Left renal pelvis (tissue), 4 donors: Measurements from ENCODE around the gene CACNA2D2. TPM values are rescaled to one million over a fixed set of nuclear protein-coding genes. Genes with fewer than 3 reads are reported as not detected.

ENCODE experiments used
- DNase-seq, 4 donors: peaks; one replicate each; pipeline ENCODE4 v3.0.0-alpha.2; 2013; ENCODE audit warnings: low read depth in 4 of 4, low spot score in 3 of 4
- polyA plus RNA-seq, 4 donors: library from polyadenylated mRNA; unstranded; fragments of 120-200 nt; gene quantifications; one replicate each; pipeline ENCODE4 v1.2.1, GENCODE V29; 2013; ENCODE audit not compliant: insufficient read length in 4 of 4

Gene CACNA2D2
- polyA plus RNA-seq, 4 donors, result 7.2 to 17.1 (median 15.0) TPM

DNA sequence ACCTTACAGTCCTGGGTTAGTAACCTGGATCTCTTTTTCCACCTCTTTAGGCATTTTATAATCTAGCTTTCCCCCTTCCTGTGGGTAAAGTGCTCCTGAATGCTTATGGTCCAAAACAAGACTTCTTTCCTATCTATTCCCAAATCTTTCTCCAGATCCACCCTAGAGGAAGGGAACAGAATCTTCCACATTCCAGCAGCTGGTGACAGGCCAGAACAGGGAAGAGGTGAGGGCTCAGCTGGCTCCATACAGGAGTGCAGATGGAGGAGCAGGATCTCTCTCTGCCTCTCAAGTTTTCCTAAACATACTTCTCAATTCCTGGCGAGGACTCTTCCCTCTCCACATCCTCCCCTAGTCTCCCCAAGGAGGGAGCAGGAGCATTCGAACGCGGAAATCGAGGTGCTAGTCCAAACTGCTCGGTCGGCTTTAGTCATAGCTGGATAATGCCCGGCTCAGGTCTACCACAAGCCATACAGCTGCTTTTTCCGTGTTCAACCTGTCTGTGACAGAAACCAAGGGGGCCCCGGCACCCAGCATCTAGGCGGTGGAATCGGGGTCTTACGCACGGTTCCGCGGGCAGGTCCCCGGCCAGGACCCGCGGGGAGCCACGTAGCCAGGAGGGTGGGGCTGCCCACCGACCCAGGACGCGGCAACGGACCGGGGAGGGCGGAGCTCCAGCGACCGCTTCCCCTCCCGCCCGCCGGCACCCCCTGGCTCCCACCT, 166.8 kb downstream of the CACNA2D2 start:
- no peak for DNase-seq

DNA sequence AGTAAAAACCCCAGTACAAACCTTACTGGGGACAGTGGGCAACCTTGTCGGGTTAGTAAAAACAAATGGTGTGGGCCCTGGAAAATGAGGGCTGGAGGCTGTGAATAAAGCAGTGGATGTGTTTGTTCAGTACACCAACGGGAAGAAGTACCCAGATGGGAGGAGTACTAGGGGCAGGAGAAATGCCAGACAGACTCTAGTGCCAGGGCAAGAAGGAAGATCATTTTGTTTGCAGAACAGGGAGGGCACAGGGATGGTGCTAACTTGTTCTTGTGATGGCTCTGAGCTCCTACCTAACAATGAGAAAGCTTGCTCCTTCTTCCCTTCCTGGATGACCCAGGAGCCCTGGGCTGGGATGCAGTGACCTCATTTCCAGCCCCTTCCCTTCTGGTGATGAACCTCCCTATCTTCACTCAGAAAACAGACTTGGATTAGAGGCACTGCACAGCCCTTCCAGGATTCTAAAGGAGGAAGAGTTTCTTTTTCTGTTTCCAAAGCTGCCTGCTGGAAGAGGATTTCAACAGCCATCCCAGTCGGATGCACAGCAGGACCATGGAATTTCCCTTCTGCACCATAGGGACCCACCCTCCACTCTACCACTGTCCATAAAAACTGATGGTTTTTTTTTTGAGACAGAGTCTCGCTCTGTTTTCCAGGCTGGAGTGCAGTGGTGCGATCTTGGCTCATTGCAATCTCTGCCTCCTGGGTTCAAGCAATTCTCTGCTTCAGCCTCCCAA, 168.9 kb downstream of the CACNA2D2 start:
- DNase-seq, result no peak

DNA sequence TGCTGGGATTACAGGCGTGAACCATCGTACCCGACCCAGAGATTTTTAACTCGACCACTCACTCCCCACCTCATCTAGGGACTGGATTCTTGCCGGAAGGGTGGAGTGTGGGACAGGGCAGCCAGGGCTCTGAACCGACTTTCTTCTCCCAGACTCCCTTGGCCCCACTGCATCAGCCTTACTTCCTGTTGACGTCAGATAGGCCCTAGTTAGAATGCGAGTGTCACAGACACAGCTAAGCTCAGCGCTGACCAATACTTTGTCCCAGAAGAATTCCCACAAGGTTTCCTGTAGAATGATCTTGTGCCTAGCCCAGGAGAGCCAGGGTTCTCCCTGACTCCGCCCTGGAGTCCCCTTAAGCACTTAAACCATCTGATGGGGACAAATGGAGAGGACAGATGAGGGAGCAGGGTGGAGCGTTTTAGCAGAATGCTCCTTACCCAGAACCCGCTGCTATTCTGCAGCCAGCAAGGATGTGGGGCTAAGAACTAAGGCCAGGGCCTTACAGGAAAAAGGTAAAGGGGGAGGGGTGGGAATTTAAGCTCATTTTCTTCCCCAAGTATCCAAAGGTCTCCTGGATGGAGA, 169.6 kb downstream of the CACNA2D2 start:
- no peak for DNase-seq

DNA sequence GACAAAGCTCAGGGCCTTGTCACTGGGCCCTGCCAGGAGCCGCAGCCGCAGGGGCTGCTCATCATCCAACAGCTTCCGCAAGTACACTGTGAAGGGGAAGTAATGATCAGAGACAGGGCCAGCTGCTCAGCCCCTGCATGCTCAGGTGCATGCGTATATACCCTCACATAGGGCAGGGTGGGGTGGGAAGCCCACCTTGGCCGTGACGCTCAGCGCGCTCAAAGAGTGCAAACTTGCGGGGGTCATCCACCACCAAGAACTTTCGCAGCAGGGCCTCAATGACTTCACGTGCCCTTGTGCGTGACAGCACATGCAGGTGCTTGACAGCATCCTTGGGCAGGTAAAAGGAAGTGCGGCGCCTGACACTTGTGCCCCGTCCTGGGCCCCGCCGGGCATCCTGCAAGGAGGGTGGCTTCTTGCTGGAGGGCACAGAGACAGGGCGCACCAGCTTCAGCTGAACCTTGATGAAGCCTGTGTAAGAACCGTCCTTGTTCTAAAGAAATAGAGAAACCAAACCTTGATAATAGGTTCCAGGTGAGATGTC, 172.0 kb downstream of the CACNA2D2 start:
- DNase-seq, result no peak

DNA sequence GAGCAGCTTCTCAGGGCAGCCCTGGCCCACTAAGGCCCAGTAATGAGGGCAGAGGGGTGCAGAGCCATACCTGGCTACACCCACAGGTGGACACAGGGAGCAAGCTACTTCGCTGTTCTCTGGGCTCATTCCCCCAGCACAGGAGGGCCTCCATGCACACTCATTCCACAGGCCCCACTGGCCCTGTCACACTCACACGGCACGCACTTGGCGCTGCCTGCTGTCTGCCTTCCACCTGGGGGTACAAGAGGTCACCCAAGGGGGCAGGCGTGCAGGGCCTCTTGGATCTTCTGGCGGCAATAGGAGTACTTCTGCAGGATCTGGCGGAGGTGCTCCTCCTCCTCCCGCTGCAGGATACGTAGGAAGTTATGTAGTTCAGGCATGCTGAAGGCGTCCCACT, 173.1 kb downstream of the CACNA2D2 start:
- no peak for DNase-seq

DNA sequence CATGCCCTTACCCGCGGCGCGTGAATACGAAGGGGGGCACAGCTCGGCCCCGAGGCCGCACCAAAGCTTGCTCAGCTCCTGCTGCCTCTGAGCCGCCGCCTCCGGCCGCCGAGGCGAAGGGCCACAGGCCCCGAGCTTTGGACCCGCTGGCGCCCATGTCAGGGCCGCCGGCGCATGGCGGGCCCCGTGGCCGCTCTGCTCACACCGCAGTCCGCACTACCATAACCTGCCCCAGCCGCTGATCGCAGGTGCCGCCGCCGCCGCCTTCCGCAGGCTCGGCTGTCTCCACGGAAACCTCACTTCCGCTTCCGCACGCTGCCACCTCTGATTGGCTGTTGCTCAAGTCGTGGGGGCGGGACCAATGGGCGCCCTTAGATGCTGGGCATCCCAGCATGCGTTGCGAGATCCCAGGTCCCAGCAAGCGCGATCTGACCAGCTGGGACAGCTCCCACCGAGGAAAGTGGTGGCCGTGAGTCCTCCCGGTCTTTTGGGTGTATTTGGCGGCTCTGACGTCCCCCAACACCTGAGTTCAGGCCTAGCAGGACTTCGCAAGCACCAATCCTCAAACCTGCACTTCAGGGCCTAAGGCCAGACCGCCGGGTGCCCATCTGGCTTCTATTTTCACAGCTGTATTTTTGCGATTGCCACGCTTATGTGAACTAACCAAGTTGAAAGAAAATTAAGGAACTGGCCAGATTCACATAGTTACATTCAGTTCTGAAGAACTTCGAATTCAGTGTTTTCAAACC, 175.3 kb downstream of the CACNA2D2 start, which contains the start of gene TUSC2:
TSS of gene TUSC2 (minus strand) at position 281 of the 749 bp plus-strand sequence. CDS start at position 157, 124 bp downstream.
- peak; percentile 89 to 94 (median 94) for DNase-seq

DNA sequence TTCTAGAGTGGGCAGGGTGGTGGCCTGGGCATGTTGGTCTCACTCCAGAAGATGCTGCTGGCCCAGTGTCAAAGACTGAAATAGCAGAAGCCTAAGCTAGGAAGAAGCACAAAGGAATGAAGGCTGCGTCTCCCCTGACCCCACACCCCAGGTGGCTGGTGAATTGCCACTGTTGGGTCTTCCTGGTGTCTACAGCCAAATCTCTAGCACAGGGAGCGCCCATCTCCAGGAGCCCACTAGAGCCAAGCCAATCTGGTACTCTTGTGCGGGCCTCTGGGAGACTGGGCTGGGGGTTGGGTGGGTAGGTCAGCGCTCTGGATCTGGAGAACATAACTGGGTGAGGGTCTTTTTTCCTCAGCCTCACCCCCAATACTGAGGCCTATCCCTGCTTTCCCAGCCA, 176.3 kb downstream of the CACNA2D2 start:
- no peak for DNase-seq

DNA sequence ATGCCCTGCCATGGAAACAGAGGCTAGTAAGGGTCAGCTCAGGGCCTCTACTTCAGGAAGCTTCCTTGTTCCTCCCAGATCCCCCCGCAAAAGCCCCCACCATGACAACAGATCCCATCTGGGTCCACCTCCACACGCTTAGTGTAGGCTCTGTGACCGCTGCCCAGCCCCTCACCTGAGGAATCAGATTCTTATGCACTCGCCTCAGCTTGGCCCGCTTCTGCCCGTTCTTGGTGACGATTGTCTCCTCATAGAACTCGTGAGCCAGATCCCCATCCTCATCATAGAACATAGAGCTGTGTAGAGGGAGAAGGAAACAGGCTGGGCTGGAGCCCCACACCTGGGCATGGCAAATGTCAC, 177.3 kb downstream of the CACNA2D2 start:
- DNase-seq, result no peak

DNA sequence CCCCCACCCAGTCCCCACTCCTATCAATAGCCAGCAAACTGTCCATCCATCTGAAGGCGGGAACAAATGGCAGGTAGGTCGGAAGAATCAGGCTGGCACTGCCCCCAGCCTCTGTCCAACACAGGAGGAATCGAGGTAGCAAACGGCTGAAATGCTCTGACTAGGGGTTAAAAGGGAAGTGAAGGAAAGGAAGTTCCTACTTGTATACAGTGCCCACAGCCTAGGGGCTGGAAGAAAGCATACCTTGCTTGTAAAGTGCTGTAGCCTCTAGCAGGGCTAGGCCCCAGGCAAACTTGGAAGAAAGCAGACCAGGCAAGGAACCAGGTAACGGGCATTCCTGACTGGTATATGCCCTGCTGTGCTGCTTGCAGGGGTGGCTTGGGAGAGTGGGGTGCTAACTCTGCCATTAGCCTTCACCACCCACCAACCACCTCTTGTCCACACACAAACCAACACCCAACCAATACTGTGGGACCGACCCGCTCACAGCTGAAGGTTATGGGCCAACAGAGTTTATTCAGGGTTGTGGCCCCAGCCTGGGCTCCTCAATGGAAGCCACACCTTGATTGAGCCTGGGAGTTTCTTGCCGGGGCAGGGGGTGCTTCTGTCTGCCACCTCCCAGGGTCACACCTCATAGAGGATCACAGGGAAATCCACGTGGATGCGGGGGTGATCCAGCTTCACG, 177.8 kb downstream of the CACNA2D2 start:
- no peak for DNase-seq

DNA sequence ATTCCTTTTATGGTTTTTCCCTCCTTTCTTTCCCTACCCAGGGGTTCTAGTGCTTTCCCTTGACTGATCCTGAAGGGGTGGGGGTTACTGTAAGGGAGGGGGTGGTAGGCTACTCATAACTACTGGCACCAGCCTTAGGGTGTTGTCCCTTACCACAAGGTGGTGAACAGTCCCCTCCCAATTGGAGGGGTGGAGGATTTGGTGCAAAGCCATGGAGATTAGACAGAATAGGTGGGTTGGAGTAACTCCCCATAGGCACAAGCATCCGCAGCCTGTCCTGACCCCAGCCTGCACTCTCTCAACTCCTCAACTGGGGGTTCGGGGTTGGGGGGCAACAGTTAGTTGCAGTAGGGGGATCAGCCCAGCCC, 178.3 kb downstream of the CACNA2D2 start:
- no peak for DNase-seq

DNA sequence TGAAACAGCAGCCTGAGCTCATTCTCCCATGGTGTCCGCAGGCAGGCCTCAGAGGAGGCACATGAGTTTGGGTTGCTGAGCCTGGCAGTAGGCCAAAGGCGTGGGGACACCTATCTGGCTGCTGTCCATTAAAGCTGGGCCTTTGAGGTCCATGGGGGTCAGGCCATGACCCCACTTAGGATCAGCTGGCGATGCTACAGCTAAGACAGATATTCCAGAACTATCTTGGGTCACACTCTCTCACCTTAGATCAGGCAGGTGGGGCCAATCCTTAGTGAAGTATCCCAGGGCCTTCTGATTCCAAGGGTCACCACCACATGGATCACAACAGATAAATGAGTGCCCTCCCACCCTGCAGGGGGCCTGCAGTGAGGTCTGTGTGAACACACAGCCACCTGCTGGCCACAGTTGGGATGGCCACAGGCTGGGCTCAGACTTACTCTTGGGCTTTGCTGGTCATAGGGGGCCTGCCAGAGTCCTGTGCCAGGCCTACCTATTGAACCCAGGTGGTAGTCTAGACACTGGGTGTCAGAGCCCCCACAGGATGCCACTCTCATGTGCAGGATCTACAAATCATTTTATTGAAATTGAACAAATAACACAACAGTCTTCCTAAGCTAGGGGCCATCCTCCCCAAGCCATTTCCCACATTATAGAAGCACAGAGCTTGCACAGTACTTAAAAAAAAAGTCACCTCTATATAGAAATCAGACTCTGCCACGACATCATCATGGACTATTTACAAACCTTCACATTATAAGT, 178.9 kb downstream of the CACNA2D2 start:
- DNase-seq, result no peak

DNA sequence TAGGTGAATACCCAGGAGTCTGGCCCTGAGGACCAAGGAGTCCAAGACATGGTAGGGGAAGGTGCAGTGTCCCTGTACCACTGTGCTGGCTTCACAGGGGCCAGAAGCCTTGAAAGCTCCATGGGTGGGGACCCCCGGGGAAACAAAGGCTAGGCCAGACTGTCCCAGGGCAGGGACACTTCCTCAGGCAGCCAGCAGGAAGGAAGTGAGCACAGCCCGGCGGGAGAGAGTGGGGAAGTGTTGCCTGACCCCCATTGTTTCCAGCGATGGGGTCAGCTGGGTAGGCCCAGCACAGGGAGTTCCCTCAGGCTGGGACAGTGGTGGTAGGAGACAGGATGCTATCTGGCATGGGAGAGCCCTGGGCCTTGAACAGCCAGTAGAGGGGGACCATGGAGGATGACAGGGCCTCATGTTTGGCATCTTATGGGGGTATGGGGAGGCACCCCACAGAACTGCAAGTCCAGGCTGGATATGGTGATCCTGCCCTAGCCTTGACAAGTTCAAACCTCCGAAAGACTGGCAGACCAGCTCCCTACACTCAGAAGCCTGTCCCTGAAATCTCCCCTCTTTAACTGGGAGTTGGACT, 179.7 kb downstream of the CACNA2D2 start:
- DNase-seq, result no peak

DNA sequence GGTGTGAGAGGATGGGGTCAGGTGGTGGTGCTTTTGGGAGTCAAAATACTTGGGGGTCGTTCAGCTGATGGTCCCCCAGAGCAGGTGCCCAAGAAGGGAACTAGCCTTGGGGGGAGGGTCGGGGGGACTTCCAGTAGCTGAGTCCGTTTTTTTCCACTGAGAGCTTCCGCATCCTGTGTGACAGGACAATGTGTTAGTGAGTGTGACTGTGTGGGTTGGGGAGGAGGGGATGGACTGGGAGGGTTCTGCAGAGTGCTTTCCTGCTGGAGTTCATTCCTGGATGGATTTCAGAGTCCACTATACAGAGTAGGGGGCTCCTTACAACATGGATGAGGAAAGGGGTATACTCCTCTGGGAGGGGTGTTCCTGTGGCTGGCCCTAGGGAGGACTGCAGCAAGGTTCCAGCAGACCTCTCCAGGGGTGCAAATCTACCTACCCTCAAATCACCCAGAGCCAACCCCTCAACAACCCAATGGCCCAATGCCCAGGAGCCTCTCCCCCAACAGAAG, 180.3 kb downstream of the CACNA2D2 start:
- no peak for DNase-seq

DNA sequence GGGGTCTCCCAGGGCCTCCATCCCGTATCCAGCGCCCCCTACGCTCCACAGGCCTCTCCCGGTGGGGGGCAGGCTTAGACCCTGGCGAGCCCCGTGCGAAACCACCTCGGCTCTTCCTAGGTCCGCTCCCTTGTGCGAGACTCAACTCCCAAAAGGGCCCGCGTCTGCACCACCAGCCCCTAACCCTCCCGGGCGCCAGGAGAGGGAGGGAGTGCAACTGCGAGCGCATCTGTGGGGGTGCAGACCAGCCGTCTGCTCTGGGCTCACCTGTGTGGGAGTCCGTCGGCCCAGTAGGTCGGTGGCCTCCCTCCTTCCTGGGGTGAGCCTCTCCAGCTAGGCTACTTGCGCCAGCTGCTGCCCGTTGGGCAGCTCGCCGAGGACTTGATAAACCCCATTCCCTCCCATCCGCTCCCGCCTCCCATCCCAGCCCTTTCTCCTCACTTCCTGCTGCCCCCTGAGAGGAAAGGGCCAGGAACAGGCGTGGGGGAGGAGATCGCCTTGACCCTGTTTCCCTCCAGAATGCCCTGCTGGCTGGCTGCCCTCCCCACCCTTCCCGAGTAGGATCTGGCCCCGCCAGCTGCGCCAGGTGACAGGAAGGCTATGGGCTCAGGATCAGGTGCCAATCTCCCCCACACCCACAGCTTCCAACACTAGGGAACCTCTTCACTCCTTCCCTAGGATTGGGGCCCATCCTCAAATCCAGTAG, 180.9 kb downstream of the CACNA2D2 start, which contains the start of gene HYAL2:
TSS of gene HYAL2 (minus strand) at position 360 of the 706 bp plus-strand sequence. CDS start 2,256 bp downstream, outside the sequence.
- DNase-seq, result no peak

DNA sequence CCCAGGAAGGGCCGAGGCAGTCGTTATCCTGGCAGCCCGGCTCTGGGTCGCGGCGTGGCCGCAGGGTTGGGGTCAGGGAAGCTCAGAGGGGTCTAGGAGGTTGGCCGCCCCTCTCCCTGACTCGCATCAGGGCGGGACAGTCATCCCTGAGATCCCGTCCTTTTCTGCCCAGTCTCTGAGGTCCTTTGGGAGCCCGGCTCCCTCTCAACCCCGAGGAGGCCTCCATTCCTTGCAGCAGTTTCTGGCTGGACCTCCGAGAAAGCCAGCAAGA, 181.4 kb downstream of the CACNA2D2 start:
- no peak for DNase-seq

DNA sequence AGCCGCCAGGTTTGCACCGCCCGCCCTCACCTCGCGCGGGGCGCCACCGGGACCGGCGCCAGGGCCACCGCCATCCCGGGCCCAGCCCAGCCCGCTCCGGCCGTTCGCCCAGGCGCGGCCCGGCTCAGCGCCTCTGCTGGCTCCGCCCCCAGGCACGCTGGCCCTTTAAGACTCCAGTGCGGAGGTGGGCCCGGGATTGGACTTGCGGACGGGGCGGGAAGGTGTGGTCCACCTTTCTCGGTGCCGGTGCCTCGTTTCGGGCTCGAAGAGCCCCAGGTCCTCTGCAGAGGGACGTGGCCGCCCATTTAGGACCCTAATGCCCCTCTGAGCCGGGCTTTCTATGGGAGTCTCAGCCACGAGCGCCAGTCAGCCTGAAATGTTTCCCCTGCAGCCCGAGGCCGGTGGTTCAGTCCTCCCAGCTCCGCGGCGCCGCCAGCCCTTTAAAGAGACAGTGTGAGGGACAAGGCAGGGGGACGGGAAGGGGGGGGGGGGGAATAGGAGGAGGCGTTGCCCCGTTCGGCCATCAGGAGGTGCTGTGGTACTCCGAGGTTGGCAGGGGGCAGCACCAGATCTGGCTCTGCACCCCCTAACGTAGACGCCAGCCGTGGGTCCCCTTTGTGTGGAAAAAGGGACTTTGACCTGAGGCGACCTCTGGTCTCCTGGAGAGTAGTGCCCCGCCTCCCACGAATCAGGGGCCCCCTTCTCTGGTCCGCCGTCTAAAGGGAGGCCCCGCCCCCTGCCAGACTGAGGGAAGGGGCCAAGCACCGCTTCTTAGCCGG, 181.9 kb downstream of the CACNA2D2 start:
- DNase-seq, result peak in 3 of 4 donors; percentile 82 to 84 (median 82)

DNA sequence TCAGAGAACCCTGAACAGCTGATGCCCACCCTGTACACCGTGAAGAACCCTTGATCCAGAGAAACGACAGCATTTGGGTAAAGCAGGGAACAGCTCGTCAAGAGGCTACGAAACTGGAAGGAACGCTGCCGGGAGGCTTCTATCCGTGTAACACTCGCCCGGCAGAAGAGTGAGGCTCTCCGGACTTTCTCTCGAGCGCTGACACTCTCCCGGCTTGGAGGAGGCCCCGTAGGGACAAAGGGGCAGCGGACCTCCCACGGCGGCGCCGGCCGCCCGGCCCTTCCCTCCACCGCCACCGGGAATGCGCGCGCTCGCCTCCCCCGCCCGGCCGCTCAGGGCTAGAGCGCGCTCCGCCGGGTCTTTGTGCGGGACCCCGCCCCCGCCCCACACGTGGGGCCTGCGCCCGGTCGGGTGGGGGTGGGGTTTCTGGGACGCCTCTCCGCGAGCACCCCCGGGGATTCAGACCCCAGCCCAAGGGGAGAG, 182.5 kb downstream of the CACNA2D2 start:
- DNase-seq, result peak in 1 of 4 donors; percentile 76
